HK-2 (cell line): Measurements from ENCODE around the gene GSPT1.
"Not testable (repeated sequence)": the region's sequence is repeated elsewhere in the genome, so short reads cannot be mapped to it uniquely, and the experiment has no call there.

ENCODE experiments used
- DNase-seq: peaks from one replicate; pipeline ENCODE4 v3.0.0-alpha.2; 2018; ENCODE audit not compliant: unreplicated experiment

GSPT1 gene

DNA sequence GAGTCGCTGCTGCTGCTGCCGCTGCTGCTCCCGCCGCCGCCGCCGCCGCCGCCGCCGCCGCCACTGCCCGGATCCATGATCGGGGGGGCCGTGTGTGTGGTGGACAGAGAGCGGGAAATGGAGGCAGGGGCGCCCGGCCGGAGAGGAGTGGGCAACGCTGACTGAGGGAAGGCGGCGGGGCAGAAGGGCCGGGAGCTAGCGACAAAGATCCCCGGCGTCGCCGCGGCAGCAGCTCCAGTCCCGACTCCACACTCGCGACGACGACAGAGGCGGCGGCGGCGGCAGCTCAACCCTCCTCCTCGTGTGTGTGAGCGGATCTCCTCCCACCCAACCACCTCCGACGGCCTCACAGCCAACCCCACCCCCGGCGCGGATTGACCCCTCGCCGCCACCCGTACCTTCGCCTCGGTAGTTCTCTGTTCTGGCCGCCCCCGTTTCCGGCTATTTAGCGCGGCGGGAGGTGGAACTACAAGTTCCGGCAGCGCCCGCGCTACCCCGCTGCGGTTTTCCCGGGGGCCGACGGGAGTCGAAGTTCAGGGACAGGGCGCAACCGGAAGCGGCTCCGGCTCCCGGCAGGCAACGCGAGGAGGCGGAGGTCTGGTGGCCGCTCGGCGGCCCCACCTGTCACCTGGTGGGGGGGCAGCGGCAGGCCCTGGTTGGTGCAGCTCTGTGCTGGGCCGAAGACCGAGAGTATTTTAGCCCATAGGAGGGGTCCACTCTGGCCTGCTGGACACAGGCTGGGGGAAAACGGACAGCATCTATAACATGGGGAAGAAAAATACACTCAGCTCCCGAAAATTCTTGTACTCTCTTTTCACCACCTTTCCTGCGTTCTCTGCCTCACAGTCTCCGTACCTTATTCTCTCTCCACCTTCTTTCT lies at the start of gene GSPT1:
GSPT1 (minus strand) TSS at position 313 of the 880 bp plus-strand sequence; CDS start at position 77, 236 bp downstream.
- peak; percentile 96 for DNase-seq

GRCh38 chr16:11964761-11965551 lies 49.2 kb upstream of the GSPT1 start, which contains the start of gene TNFRSF17:
Gene TNFRSF17 (plus strand): TSS chr16:11965210. CDS start chr16:11965325, 115 bp downstream.
- no peak for DNase-seq

GRCh38 chr16:11963706-11964105 lies 48.0 kb upstream of the GSPT1 start:
- no peak for DNase-seq

GRCh38 chr16:11962978-11963377 lies 47.2 kb upstream of the GSPT1 start:
- not testable (repeated sequence) for DNase-seq

GRCh38 chr16:11962457-11962856 lies 46.7 kb upstream of the GSPT1 start:
- not testable (repeated sequence) for DNase-seq

GRCh38 chr16:11957591-11958395 lies 42.0 kb upstream of the GSPT1 start:
- DNase-seq, result no peak

GRCh38 chr16:11956558-11956957 lies 40.8 kb upstream of the GSPT1 start:
- no peak for DNase-seq

- DNase-seq, result peak; percentile 62
Observed at GRCh38 chr16:11955713-11956123, 40.0 kb upstream of the GSPT1 start.

DNA sequence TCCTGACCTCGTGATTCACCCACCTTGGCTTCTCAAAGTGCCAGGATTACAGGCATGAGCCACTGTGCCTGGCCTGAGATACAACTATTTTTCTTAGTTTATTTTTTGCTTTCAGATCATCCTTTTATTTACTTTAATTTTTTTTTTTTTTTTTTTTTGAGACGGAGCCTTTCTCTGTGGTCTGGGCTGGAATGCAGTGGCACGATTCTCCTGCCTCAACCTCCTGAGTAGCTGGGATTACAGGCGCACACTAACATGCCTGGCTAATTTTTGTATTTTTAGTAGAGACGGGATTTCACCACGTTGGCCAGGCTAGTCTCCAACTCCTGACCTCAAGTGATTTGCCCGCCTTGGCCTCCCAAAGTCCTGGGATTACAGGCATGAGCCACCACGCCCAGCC lies 37.8 kb upstream of the GSPT1 start:
- not testable (repeated sequence) for DNase-seq

DNA sequence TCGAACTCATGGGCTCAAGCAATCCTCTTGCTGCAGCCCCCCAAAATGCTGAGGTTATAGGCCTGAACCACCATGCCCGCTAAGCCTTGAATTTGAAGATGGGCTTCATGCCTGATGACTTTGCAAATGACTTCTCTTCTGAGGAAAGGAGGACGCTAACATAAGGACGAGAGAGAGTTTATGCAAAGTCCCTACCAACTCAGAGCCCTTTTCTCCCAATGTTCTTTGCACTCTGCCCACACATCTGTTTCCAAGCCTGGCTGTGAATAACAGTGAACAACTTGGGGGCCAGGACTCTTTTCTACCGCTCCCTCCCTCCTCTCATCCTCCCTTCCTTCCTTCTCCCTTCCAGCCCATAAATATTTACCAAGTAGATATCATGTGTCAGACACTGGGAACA lies 34.6 kb upstream of the GSPT1 start:
- DNase-seq, result no peak

DNA sequence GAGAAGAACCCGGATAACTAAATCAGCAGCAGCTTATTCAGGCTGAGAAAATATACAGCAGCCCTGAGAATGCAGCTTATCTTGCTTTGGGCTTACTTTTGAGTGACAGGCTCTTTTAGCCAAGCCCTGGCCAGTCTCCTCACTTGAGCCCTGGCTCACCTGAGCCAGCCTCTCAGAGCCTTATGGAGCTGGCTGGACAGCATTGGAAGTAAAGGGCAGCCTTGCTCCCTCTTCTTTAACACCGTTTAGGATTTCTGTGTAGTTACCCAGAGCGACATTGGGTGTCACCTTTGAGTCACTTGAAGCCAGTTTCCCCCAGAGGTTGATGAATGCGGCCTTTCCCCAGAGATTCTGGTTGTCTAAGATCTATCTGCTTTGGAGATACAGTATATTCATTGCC lies 33.8 kb upstream of the GSPT1 start:
- DNase-seq, result no peak

- DNase-seq, result no peak
Observed at GRCh38 chr16:11948819-11949218, 33.1 kb upstream of the GSPT1 start.

DNA sequence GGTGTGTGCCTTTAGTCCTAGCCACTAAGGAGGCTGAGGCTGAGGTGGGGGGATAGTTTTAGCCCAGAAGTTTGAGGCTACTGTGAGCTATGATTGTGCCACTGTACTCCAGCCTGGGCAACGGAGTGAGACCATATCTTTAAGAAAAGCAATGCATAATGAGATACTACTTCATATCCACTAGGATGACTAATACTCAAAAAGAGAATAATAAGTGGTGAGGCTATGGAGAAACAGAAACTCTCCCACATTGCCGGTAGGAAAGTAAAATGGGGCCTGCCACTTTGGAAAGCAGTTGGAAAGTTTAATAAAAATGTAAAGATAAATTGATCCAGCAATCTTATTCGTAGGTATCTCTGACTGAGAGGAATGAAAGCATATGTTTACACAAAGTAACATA lies 30.7 kb upstream of the GSPT1 start:
- DNase-seq, result no peak

DNA sequence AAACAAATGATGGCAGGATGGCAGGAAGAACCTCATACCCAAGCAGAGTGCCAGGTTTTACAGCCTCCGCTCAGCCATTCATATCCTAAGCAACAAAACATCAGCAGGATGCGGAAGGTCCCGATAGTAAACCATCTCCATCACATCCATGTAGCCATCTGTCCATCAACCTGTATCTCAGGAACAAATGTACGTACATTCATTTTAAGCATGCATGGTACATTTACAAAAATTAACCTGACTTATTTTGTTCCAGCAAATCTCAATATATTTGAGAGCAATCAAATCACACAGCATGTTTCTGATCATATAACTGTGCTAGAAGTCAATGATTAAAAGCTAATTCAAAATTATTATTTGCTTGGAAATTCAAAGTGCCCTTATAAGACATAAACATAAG lies 26.2 kb upstream of the GSPT1 start, which contains the start of gene NPIPB2:
NPIPB2 (minus strand) TSS at position 101 of the 400 bp plus-strand sequence; CDS start at position 101, 0 bp downstream.
- not testable (repeated sequence) for DNase-seq

- not testable (repeated sequence) for DNase-seq
Observed at GRCh38 chr16:11927350-11927749, 11.6 kb upstream of the GSPT1 start.

DNA sequence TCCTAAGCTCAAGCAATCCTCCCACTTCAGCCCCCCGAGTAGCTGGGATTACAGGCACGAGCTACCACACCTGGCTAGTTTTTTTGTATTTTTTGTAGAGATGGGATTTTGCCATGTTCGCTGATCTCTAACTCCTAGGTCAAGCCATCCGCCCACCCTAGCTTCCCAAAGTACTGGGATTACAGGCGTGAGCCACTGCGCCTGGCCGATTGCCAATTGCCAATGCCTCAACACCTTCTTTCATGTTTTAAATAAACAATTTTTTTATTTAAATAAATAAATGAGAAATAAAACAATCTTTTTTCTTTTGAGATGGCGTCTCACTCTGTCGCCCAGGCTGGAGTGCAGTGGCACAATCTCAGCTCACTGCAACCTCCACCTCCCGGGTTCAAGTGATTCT lies 8.3 kb upstream of the GSPT1 start:
- DNase-seq, result not testable (repeated sequence)

GRCh38 chr16:11916524-11917285 lies 949 bp upstream of the GSPT1 start:
- peak; percentile 41 for DNase-seq

DNA sequence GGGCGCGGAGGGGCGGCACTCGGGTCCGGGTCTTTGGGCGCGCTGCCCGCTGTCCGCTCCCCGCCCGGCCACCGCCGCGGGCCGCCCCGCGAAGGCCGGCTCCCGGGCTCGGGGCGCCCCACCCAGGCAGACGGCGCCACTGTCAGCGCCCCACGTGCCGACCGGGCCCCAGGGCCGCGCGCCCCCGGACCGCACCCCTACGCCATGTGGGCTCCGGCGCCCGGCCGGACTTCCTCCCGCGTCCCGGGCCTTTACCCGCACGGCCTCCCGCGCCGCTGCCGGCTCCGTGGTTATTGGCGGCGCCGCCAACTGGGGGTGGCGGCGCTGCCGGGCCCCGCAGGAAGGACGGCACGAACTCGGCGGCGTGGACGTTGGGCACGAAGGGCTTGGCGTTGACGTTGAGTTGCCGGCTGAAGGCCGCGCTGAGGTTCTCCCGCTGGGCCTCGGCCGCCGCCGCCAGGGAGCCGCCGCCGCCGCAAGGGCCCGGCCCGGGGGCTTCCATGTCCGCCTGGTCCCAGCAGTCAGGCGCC lies 577 bp downstream of the GSPT1 start:
- DNase-seq, result peak; percentile 42

DNA sequence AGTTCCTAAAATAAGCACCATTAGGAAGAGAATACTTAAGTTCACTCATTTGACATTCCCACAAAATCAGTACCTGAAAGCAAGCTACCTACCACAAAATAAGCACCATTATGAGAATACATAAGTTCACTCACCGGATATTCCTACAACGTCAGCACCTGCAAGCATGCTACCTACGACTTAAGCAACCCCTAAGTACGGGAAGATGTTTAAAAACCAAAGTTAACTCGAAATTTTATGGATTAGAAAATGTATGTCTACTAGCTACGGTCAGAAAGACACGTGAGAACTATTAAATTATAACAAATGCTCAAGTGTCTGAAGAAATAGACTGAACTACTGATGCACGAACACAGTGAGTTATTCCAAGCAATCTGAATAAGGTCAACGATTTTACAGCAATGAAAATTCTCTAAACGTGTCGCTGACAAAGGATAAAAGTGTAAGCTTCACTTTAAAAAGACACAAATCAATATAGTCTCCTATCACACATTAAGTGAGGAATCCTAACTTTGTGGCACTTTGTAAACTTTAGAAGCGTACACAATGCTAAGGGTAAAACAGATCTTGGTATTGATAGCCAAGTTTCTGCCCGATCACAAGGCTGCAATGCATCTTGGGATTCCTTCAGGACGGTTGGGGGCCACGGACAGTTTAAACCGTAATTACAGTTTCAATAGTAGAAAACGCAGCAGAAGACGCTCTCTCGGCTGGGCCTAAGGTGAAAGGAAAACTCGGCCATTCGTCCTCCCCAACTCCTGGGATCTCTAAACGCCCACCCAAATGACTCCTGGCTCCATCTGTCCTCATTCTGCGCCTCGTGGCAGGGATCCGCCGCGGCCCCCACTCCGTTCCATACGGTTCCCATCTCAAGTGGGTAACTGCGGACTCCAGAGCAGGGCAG lies 1.3 kb downstream of the GSPT1 start:
- DNase-seq, result peak; percentile 14
